ENCODE results near the gene ENO1.
"Not testable (repeated sequence)": the region's sequence is repeated elsewhere in the genome, so short reads cannot be mapped to it uniquely, and the experiment has no call there.

ENO1 gene

DNA sequence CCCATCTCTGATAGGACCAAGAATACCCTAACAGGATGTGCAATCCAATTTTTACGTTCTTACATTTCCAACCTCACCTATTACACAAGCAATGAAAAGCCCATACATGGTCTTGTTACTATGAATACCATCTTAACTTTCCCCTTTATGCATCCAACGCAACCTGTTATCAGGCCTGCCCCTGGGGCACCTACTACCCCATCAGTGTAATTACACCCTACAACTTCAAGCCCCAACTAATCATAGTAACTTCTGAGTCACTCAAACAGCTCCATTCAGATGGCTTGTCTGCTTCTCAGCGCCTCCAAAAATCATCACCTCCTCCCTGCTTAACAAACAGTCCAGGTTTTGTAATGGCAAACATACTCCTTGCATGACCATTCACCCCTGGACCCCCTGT, 18.3 kb upstream of the ENO1 start:
- not testable (repeated sequence) for DNase-seq (ENCODE audit: low read depth, low spot score)

- DNase-seq (ENCODE audit: low read depth, low spot score), result no peak
These were observed 13.5 kb upstream of the ENO1 start for GRCh38 chr1:8892026-8892425.

GRCh38 chr1:8891401-8891800, 12.9 kb upstream of the ENO1 start:
- DNase-seq (ENCODE audit: low read depth, low spot score), result no peak

GRCh38 chr1:8889925-8890785, 11.7 kb upstream of the ENO1 start:
- no peak for DNase-seq (ENCODE audit: low read depth, low spot score)

GRCh38 chr1:8889103-8889846, 10.8 kb upstream of the ENO1 start:
- no peak for DNase-seq (ENCODE audit: low read depth, low spot score)

DNA sequence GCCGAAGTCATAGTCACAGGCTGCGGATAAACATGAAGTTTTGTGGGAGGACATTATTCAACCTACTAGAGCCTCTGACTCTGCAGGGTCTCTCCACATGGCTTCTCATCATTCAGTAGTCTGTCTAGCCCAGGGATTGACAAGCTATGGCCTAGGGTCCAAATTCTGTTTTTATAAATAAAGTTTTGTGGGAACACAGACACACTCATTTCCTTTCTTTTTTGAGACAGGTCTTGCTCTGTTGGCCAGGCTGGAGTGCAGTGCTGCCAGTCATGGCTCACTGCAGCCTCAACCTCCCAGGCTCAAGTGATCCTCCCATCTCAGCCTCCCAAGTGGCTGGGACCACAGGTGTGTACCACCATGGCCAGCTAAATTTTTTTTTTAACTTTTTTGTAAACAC, 8.1 kb upstream of the ENO1 start:
- no peak for DNase-seq (ENCODE audit: low read depth, low spot score)

GRCh38 chr1:8886031-8886524, 7.6 kb upstream of the ENO1 start:
- not testable (repeated sequence) for DNase-seq (ENCODE audit: low read depth, low spot score)

DNA sequence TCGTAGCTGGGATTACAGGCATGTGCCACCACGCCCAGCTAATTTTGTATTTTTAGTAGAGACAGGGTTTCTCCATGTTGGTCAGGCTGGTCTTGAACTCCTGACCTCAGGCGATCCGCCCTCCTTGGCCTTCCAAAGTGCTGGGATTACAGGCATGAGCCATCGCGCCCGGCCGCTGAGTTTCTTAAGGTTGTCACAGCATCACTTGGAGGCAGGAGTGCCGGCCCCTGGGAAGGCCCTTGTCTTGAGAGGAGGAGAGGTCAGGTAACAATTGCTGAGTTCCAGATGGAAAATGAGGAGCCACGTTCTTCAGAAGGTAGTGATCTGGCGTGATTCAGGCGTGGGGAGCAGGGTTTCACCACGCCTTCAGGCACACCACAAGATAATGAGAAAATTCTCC, 5.6 kb upstream of the ENO1 start:
- DNase-seq (ENCODE audit: low read depth, low spot score), result not testable (repeated sequence)

- DNase-seq (ENCODE audit: low read depth, low spot score), result no peak
These were observed 5.0 kb upstream of the ENO1 start for GRCh38 chr1:8883491-8883890.

DNA sequence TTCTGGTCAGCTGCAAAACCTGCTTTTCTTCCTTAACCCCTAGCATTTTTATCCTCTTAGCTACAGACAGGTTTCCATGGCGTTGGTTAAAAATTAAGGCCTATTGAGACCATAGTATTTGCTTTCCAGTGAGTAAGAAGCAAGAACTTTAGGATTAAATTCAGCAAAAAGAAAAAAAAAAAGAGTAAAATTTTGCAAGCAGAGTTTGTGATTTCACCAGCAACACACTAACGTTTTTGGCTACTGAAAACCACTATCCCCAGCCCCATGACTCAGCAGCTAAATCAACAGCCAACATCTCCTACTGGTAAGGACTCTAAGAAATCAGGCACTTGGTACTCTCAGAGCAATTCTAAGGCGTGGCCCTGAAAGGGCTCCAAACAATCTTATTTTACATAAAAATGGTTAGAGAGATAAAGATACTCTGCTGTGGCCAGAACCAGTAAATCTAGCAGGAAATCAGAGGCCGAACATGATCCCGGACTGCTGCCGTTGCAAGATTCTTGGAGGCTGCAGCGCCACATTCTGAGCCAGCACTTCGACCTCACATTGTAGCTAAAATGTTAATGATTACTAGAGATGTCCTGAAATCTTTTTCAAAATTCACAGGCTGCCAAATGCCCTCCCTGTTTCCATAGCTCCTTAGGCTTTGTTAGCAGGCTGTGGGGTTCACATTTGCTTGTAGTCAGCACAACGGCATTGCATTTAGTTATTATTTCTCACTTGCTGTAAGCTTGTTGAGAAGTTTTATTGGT, 1.6 kb upstream of the ENO1 start:
- DNase-seq (ENCODE audit: low read depth, low spot score), result no peak

GRCh38 chr1:8879464-8879921, 1.0 kb upstream of the ENO1 start:
- no peak for DNase-seq (ENCODE audit: low read depth, low spot score)

- DNase-seq (ENCODE audit: low read depth, low spot score), result peak; percentile 96
These were observed 395 bp upstream of the ENO1 start for GRCh38 chr1:8878698-8879463.

DNA sequence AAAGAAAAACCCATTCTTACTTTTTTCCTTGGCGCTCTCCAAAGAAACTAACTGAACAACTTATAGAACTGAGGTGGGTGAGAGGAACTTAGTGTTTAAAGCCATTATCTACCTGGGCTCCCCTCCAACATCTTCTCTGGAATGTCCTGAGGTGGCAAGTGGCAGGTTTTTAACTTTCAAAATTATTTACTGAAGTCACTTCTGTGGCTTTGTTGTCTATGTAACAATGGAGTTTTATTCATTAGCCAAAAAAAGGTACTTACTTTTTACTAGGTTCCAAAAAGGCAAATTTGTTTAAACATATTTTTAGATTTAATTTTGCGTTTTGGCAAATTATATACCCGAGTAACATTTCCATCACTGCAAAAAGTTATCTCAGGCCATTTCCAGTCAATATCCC, 2.4 kb downstream of the ENO1 start:
- DNase-seq (ENCODE audit: low read depth, low spot score), result no peak

- no peak for DNase-seq (ENCODE audit: low read depth, low spot score)
These were observed 3.1 kb downstream of the ENO1 start for GRCh38 chr1:8875216-8875861.

DNA sequence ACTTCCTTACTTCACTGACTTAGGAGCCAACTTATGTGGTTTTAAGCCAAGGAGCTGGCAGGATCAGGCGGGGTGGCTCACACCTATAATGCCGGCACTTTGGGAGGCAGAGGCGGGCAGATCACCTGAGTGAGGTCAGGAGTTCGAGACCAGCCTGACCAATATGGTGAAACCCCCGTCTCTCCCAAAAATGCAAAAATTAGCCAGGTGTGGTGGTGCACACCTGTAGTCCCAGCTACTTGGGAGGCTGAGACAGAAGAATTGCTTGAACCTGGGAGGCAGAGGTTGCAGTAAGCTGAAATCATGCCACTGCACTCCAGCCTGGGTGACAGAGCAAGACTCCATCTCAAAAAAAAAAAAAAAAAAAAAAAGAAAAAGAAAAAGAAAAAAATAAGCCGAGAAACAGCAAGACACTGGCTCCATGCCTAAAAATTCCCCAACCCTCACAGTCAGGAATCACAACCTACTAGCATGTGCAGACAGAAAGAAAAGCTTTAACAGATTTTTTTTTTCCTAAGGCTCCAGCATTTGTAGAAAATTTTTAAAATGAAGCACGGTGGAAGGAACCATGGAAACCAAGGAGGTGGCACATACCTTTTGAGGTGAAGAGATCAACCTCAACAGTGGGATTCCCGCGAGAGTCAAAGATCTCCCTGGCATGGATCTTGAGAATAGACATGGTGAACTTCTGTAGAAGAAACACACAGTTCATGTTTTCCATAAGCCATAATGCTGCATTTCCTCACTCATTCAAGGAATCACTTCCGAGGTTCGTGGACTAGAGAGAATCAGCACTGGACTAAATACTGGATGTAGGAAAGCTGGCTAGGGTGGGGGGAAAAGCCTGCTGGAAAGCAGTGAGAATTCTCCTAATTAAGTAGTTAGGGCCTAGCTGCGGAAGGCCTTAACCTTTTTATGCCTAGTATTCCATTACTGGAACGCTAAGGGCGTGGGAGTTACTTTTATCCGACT, 4.0 kb downstream of the ENO1 start:
- no peak for DNase-seq (ENCODE audit: low read depth, low spot score)

DNA sequence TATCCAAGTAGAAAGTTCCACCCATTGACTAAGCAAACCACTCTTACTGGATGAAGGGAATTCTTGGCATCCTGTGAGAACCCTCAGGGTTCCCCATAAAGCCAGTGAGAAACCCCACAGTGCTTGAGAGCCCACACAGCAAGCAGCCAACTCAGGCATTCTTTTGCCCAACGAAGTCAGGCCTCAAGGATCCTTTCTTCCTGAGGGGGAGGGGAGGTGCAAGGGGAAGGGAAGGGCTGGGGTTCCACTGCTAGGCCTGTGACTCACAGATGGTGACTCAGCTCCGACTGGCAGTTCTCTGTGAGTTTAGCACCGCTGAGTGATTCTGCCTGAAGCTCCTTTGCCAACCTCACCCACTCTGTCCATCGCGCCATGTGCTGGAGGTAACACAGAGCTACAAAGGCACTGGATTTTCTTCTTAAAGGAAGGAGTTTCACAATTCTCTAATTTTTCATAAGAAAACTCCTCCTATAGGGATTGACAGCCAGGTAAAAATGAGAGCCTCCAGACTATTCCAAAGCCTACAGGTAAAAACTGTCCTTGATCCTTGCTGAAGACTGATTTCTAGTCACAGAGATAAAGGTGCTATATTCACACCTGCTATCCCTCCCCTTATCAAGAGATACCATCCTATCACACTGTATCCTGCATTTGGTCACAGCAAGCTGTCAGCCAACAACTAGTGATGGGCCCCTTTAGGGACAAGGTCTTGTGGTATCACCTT, 4.8 kb downstream of the ENO1 start:
- DNase-seq (ENCODE audit: low read depth, low spot score), result peak; percentile 53

GRCh38 chr1:8873001-8873400, 5.5 kb downstream of the ENO1 start:
- DNase-seq (ENCODE audit: low read depth, low spot score), result no peak

DNA sequence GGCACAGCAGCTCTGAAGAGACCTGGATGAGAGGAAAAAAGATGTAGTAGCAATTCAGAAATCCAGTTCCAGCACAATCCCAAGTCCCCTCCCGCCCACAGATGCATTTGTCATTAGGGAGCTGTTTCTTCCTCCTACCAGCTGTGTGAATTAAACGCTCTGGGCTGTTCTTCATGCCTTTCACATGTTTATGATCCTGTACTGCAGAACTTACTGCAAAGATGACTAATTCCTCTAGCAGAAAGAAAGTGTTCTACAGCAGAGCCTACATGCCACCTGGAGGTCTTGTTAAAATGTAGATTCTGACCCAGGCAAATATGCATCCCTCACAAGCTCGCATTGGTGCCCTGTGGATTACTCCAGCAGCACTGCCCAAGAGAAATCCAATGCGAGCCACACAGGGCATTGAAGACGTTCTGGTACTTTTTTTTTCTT, 6.5 kb downstream of the ENO1 start:
- no peak for DNase-seq (ENCODE audit: low read depth, low spot score)

DNA sequence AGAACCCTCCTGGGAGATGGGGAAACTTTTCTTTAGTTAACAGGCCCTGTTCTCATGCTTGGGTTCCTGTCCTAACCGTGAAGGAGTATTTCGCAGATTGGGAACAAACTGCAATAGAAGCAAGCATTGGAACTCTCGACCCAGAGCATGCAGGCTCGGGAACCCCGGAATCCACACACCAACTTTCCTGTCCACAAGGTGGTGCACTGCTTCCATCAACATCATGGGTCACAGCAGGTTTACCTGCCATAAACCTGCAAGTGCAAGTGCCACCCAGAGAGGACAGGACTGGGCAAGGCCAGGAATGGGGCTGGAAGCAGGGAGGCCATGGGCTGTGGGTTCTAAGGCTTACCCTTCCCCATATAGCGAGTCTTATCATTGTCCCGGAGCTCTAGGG, 6.9 kb downstream of the ENO1 start:
- DNase-seq (ENCODE audit: low read depth, low spot score), result no peak

Data from activated CD4-positive, CD25-positive, alpha-beta regulatory T cell treated with anti-CD3 and anti-CD28 coated beads, Interleukin-2, amount 50 U/mL, for 16 hours (primary cell).